ENCODE results near the gene HOXD11. TPM values are rescaled to one million over a fixed set of nuclear protein-coding genes. Genes with fewer than 3 reads are reported as not detected.

HOXD11 gene
- total RNA-seq, 1 donor from 2014 or later = not detected

DNA sequence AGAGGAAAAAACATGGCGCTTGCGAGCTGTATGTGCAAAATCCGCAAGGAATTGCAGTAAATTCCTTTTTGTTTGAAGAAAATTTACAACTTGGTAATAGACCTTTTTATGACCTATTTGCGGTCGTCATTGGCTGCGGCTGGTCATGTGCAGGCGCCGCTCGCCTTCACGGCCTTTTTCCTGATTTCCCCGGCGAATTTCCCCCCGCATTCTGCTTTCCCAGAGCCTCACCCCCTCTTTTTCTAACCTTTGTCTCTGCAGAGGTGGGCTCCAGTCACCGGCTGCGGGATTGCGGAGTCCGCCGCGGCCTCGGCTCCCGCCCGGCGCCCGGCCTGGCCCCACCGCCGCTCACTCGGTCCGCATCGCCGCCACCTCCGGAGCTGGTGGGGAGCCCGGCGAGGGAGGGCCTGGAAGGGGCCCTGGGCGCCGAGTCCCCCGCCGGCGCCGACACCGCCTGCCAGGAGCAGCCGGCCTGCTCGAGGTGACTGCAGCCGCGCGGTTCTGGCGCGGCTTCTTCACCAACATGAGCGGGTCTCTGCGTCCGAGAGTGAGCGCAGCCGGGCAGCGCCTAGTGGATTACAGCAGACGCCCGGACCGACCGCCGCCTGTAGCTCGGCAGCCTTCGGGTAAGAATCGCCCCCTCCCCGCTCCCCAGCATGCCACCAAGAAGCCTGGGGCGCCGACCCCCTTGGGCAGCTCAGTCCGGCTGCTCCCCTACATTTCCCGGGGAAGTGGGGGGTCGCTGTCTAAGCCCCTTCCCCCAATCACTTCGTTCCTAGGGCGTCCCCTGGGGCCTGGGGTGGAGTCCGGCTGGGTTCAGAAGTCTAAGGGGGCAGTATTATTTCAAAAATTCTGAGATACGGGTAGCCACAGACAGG, 29.5 kb downstream of the HOXD11 start:
- TF ChIP-seq, protein P1, sequence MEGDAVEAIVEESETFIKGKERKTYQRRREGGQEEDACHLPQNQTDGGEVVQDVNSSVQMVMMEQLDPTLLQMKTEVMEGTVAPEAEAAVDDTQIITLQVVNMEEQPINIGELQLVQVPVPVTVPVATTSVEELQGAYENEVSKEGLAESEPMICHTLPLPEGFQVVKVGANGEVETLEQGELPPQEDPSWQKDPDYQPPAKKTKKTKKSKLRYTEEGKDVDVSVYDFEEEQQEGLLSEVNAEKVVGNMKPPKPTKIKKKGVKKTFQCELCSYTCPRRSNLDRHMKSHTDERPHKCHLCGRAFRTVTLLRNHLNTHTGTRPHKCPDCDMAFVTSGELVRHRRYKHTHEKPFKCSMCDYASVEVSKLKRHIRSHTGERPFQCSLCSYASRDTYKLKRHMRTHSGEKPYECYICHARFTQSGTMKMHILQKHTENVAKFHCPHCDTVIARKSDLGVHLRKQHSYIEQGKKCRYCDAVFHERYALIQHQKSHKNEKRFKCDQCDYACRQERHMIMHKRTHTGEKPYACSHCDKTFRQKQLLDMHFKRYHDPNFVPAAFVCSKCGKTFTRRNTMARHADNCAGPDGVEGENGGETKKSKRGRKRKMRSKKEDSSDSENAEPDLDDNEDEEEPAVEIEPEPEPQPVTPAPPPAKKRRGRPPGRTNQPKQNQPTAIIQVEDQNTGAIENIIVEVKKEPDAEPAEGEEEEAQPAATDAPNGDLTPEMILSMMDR (IDR thresholded peaks at IDR 0.05; ENCODE audit: partially characterized antibody, unreplicated experiment) = no peak
- Mint-ChIP-seq H3K4me1 (ENCODE audit: low read depth, unreplicated experiment) (no peaks in the 10 kb centered on the region), H3K36me3 (ENCODE audit: unreplicated experiment) (peaks cover 5% of the 10 kb centered on the region), H3K27me3 (ENCODE audit: unreplicated experiment) (peaks cover 58% of the 10 kb centered on the region), H3K4me3 (ENCODE audit: unreplicated experiment) (peak overlapping the region; percentile 85), H3K27ac (ENCODE audit: unreplicated experiment) (no peak overlapping the region), H3K9me3 (ENCODE audit: unreplicated experiment) (peaks cover 31% of the 10 kb centered on the region)
- peak; percentile 58 for DNase-seq

DNA sequence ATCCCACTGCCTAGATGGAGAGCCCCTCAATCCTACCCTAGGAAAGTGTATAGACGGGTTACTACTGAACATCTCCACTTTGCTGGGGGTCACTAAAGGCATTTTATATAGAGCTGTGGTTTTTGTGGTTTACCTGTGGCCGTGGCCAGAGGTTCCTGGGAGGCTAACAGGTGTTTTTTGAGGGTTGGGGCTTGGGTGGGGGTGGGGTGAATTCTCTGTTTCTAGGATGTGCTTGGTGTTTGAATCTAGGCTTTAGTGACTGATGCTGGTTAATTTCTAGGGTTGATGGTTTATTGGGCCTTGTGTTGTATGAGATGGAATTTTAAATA, 30.1 kb downstream of the HOXD11 start:
- Mint-ChIP-seq H3K27me3 (ENCODE audit: unreplicated experiment) (peaks cover 55% of the 10 kb centered on the region), H3K9me3 (ENCODE audit: unreplicated experiment) (peaks cover 28% of the 10 kb centered on the region), H3K27ac (ENCODE audit: unreplicated experiment) (no peak overlapping the region), H3K36me3 (ENCODE audit: unreplicated experiment) (peaks cover 5% of the 10 kb centered on the region), H3K4me3 (ENCODE audit: unreplicated experiment) (peak overlapping the region; percentile 56), H3K4me1 (ENCODE audit: low read depth, unreplicated experiment) (no peaks in the 10 kb centered on the region)
- TF ChIP-seq, protein P1 (IDR thresholded peaks at IDR 0.05; ENCODE audit: partially characterized antibody, unreplicated experiment) = no peak
- DNase-seq = no peak

DNA sequence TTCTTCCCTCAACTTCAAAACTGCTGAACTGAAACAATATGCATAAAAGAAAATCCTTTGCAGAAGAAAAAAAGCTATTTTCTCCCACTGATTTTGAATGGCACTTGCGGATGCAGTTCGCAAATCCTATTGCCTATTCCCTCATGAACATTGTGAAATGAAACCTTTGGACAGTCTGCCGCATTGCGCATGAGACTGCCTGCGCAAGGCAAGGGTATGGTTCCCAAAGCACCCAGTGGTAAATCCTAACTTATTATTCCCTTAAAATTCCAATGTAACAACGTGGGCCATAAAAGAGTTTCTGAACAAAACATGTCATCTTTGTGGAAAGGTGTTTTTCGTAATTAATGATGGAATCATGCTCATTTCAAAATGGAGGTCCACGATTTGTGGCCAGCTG, 30.8 kb downstream of the HOXD11 start:
- H3K9me3 Mint-ChIP-seq (ENCODE audit: unreplicated experiment) = peaks cover 25% of the 10 kb centered on the region
- no peaks in the 10 kb centered on the region for H3K4me1 Mint-ChIP-seq (ENCODE audit: low read depth, unreplicated experiment)
- H3K36me3 Mint-ChIP-seq (ENCODE audit: unreplicated experiment) = peaks cover 5% of the 10 kb centered on the region
- DNase-seq = no peak
- H3K27ac Mint-ChIP-seq (ENCODE audit: unreplicated experiment) = no peak overlapping the region
- peaks cover 50% of the 10 kb centered on the region for H3K27me3 Mint-ChIP-seq (ENCODE audit: unreplicated experiment)
- no peak overlapping the region for H3K4me3 Mint-ChIP-seq (ENCODE audit: unreplicated experiment)
- TF ChIP-seq, protein P1 (IDR thresholded peaks at IDR 0.05; ENCODE audit: partially characterized antibody, unreplicated experiment) = no peak

DNA sequence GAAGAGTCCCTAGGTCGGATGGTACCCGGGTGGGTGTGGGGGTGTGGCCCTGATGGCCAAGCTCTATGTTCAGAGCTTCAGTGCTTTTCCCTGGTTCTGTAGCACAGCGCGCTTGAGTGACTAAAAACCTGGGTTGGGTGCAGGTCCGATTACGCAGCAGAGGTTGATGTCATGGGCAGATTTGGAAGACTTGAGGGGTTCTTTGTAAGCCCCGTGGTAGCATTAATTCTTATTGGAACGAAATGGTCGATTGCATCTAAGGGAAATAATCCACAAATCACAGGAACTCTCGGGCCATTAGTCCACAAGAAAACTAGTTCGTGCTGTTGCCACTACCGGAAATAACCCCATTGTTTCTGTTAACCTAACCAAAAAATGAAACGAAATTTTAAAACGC, 31.4 kb downstream of the HOXD11 start:
- Mint-ChIP-seq H3K9me3 (ENCODE audit: unreplicated experiment) (peaks cover 24% of the 10 kb centered on the region), H3K27ac (ENCODE audit: unreplicated experiment) (peak overlapping the region; percentile 9), H3K4me3 (ENCODE audit: unreplicated experiment) (no peak overlapping the region)

More for the DNA sequence above, 31.4 kb downstream of the HOXD11 start:
- Mint-ChIP-seq H3K27me3 (ENCODE audit: unreplicated experiment) (peaks cover 45% of the 10 kb centered on the region), H3K36me3 (ENCODE audit: unreplicated experiment) (peaks cover 5% of the 10 kb centered on the region), H3K4me1 (ENCODE audit: low read depth, unreplicated experiment) (no peaks in the 10 kb centered on the region)
- TF ChIP-seq, protein P1 (IDR thresholded peaks at IDR 0.05; ENCODE audit: partially characterized antibody, unreplicated experiment) = no peak
- DNase-seq = no peak
